Adrenal gland (tissue), 12 donors: ENCODE results near the gene ZNF384. TPM values are rescaled to one million over a fixed set of nuclear protein-coding genes. Genes with fewer than 3 reads are reported as not detected.

Source experiments
- DNase-seq, 7 donors: peaks; one replicate each; pipeline ENCODE4 v3.0.0-alpha.2; 2019 to 2020
- H3K27ac ChIP-seq, 5 donors: fragments of 200-600 bp; sonication (generic) in 4 of 5; 1 replicate in 3 of 5; 2 replicates in 2 of 5; pipeline versions ENCODE4 v1.5.1 to v1.8.0; 2016 to 2020; ENCODE audit warnings: mild to moderate bottlenecking in 1 of 5
- H3K27me3 ChIP-seq: fragments of 200-600 bp; 2 replicates; pipeline ENCODE4 v1.8.0; 2021
- H3K36me3 ChIP-seq, 2 donors: fragments of 200-600 bp; replicated peaks in 1 of 2; 1 replicate in 1 of 2; 2 replicates in 1 of 2; pipeline versions ENCODE4 v1.5.1 to v1.8.0; 2018 to 2022
- H3K4me1 ChIP-seq, 2 donors: fragments of 200-600 bp; replicated peaks in 1 of 2; 1 replicate in 1 of 2; 2 replicates in 1 of 2; pipeline versions ENCODE4 v1.5.1 to v1.8.0; 2018 to 2021
- H3K4me3 ChIP-seq, 4 donors: fragments of 200-600 bp; sonication (generic) in 3 of 4; one replicate each; pipeline ENCODE4 v1.5.1; 2016 to 2018
- H3K9me3 ChIP-seq, 3 donors: fragments of 200-600 bp; sonication (generic) in 1 of 3; replicated peaks in 1 of 3; 1 replicate in 2 of 3; 2 replicates in 1 of 3; pipeline versions ENCODE4 v1.5.1 to v1.8.0; 2016 to 2021
- CTCF ChIP-seq, 6 experiments: fragments of 450-650 bp in 4 of 6; fragments of 200-600 bp in 2 of 6; sonication (generic) in 1 of 6; IDR thresholded peaks; 1 replicate in 5 of 6; 2 replicates in 1 of 6; pipeline versions ENCODE4 v1.5.1 to v1.8.0; 2016 to 2021; ENCODE audit warnings: antibody characterized with exemption in 6 of 6, mild to moderate bottlenecking in 2 of 6, moderate library complexity in 1 of 6
- POLR2A ChIP-seq, 2 donors: fragments of 450-650 bp; IDR thresholded peaks; one replicate each; pipeline ENCODE4 v1.6.1; 2017; ENCODE audit warnings: antibody characterized with exemption in 2 of 2, mild to moderate bottlenecking in 2 of 2, moderate library complexity in 1 of 2
- WGBS, 4 donors: extraction: QIAGEN DNeasy Blood & Tissue Kit in 2 of 4; methylation state at CpG; one replicate each; pipeline versions ENCODE4 v1.1.5 to v1.1.7; 2013 to 2017; 5-methylcytosine and 5-hydroxymethylcytosine counted together
- intact Hi-C, 2 donors: fragments of 100-400 bp; cut with DNase I; formaldehyde crosslinking; loops; one replicate each; pipeline versions ENCODE4 v1.14.1 to v1.15.0; 2022 to 2023
- polyA plus RNA-seq, 3 donors: library from polyadenylated mRNA; stranded (reverse); fragments of 200-250 nt in 2 of 3; fragments of 350-450 nt in 1 of 3; fragmentation: Illumina TruSeq in 1 of 3; extraction: RNeasy Lipid Tissue Mini Kit (QIAGEN cat#74804) in 1 of 3; gene quantifications; one replicate each; pipeline ENCODE4 v1.2.3, GENCODE V29; 2013 to 2014
- total RNA-seq, 9 donors: library from RNA; depleted of rRNA in 4 of 9; stranded (reverse); fragments of >200 nt in 4 of 9; fragments of 120-200 nt in 1 of 9; fragmentation: NEBNext Ultra II Directional in 1 of 9; extraction: Animal tissue kit (Norgen Biotek cat#: 25700) in 1 of 9; gene quantifications; one replicate each; pipeline versions ENCODE4 v1.1.0 to v1.2.4, GENCODE V29; 2013 to 2023
- donor health status: healthy with polysubstance abuse.
- donor health status: Bipolar disorder and iron deficiency.
- donor health status: DM: yes; HTN: yes; CAD: no.
- donor health status: DM: no; HTN: no; CAD: no.
- donor health status: DM: no; HTN: no; CAD: no.
- donor health status: DM: yes; HTN: yes; CAD: no.

The ZNF384 gene
- total and polyA plus RNA-seq, 12 donors: 19.9 to 71.2 (median 47.5) TPM

DNA sequence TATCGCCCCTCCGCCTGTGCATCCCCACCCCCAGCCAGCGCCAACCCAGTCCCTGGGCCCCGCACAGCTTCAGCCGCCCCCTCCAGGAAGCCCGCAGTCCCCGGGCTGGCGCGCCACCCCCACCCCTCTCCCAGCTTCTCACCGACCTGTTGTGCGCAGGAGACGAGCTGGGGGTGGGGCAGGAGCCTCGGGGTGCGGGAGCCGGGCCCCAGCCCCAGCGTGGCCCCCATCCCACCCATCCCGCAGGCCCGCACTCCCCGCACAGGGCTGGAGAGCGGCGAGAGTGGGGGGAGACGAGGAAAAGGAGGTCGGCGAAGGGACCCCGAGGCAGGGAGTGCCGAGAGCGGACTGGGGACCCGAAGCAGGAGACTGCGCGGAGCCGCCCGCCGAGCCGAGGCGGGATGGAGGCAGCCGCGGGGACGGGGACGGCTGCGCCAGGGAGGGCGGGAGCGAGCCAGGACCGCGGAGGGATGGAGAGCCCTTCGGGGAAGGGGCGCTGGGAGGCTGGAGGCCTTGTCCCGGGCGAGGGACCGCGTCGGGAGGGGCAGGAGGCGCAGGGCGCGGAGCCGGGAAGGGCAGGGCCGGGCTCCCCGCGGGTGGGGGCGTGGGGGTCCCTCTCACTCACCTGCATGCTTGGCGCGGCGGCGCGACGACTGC, 10.9 kb upstream of the ZNF384 start:
- Histone ChIP-seq H3K36me3 (no peaks in the 10 kb centered on the region), H3K27ac (no peak overlapping the region), H3K4me3 (peak overlapping the region in 1 of 4 donors; percentile 62), H3K9me3 (no peaks in the 10 kb centered on the region), H3K4me1 (peaks cover 5 to 9% of the 10 kb centered on the region in 2 donors), H3K27me3 (peaks cover 54% of the 10 kb centered on the region)
- no peak for DNase-seq
- TF ChIP-seq POLR2A (IDR thresholded peaks at IDR 0.05) (no peak), CTCF (IDR thresholded peaks at IDR 0.05) (no peak)
- 1 to 3% (median 2%) methylated on average over 32 to 65 of the region's 65 CpGs for WGBS, 4 donors
- intact Hi-C loops: loop anchor here in 1 of 2 donors (2.0 to 5.0 kb wide), 2 partner anchors 13 to 38 kb away; partner anchors contain the start of gene ING4

GRCh38 chr12:6699259-6699988, 10.2 kb upstream of the ZNF384 start:
- H3K27me3 ChIP-seq: peaks cover 49% of the 10 kb centered on the region
- no peak overlapping the region for H3K4me3 ChIP-seq
- H3K27ac ChIP-seq: no peak overlapping the region
- intact Hi-C loops: loop anchor here in 1 of 2 donors (2.0 to 5.0 kb wide), 2 partner anchors 13 to 37 kb away; partner anchors contain the start of gene ING4
- TF ChIP-seq POLR2A (IDR thresholded peaks at IDR 0.05): no peak
- no peak for TF ChIP-seq CTCF (IDR thresholded peaks at IDR 0.05)
- H3K36me3 ChIP-seq: no peaks in the 10 kb centered on the region
- H3K9me3 ChIP-seq: no peaks in the 10 kb centered on the region
- H3K4me1 ChIP-seq: peaks cover 5 to 9% of the 10 kb centered on the region in 2 donors
- no peak for DNase-seq
- WGBS, 4 donors: 17 to 20% (median 18%) methylated on average over 16 of the region's 16 CpGs

DNA sequence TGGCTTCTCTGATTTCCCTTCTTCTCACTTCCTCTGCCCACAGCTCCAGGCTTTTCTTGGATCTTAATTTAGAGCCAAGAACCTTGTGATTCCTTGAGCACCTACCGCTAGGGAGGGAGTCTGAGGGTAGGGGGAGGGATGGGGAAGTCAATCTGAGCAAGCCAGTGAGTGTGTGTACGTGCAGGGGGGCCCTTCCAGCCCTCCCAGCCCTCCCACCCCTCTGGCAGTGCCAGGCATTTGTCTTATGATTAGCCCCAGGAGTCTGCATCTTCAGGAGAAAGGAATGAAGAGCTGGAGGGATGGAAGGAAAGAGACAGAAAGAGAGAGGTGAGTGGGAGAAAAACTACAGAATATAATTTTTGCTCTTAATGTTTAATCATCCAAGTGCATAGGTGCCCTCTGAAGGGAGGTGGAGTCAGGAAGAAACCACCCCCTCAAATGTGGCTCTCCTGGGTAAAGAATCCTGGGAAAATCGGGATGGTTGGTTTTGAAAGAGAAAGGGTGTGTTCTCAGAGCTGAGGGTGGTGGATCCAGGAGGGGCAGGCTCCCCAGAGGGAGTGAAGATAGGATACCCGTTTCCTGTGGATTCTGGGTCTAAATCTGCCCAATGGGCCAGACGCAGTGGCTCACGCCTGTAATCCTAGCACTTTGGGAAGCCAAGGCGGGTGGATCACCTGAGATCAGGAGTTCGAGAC, 9.3 kb upstream of the ZNF384 start:
- peaks cover 5 to 9% of the 10 kb centered on the region in 2 donors for H3K4me1 ChIP-seq
- intact Hi-C loops: loop anchor here in 1 of 2 donors (2.0 to 5.0 kb wide), 2 partner anchors 14 to 36 kb away; partner anchors contain the start of gene ING4
- H3K27me3 ChIP-seq: peaks cover 48% of the 10 kb centered on the region
- DNase-seq: no peak
- no peak overlapping the region for H3K4me3 ChIP-seq
- no peak for TF ChIP-seq CTCF (IDR thresholded peaks at IDR 0.05)
- TF ChIP-seq POLR2A (IDR thresholded peaks at IDR 0.05): no peak
- no peak overlapping the region for H3K27ac ChIP-seq
- 51 to 55% (median 51%) methylated on average over 8 of the region's 8 CpGs for WGBS, 4 donors
- H3K9me3 ChIP-seq: no peaks in the 10 kb centered on the region
- H3K36me3 ChIP-seq: no peaks in the 10 kb centered on the region
